Mucosa of stomach (tissue), 1 donor: Measurements from ENCODE around the gene RRAS2.
"Not testable (repeated sequence)": the region's sequence is repeated elsewhere in the genome, so short reads cannot be mapped to it uniquely, and the experiment has no call there.

Source experiments
- H3K27me3 ChIP-seq: one replicate; pipeline ENCODE4 v1.7.0; 2013; ENCODE audit warnings: mild to moderate bottlenecking, low read length; ENCODE audit not compliant: control insufficient read depth, insufficient read depth
- H3K36me3 ChIP-seq: one replicate; pipeline ENCODE4 v1.7.0; 2013; ENCODE audit warnings: low read length; ENCODE audit not compliant: control insufficient read depth, insufficient read depth
- H3K4me1 ChIP-seq: one replicate; pipeline ENCODE4 v1.7.0; 2013; ENCODE audit warnings: mild to moderate bottlenecking, low read length; ENCODE audit not compliant: control insufficient read depth, insufficient read depth
- H3K4me3 ChIP-seq: one replicate; pipeline ENCODE4 v1.7.0; 2013; ENCODE audit warnings: low read length
- H3K9ac ChIP-seq: one replicate; pipeline ENCODE4 v1.7.0; 2013; ENCODE audit warnings: mild to moderate bottlenecking, low read length, moderate library complexity
- H3K9me3 ChIP-seq: one replicate; pipeline ENCODE4 v1.7.0; 2013; ENCODE audit warnings: mild to moderate bottlenecking, low read length, moderate library complexity; ENCODE audit not compliant: control insufficient read depth
- donor health status: Pancreatic carcinoma.

The RRAS2 gene

GRCh38 chr11:14288189-14288935, 70.6 kb downstream of the RRAS2 start:
- Histone ChIP-seq H3K9ac (no peak overlapping the region), H3K4me3 (no peak overlapping the region), H3K4me1 (no peaks in the 10 kb centered on the region), H3K9me3 (no peaks in the 10 kb centered on the region), H3K27me3 (no peaks in the 10 kb centered on the region), H3K36me3 (no peaks in the 10 kb centered on the region)

- H3K4me1 ChIP-seq, H3K27me3 ChIP-seq, H3K9me3 ChIP-seq, H3K4me3 ChIP-seq, H3K36me3 ChIP-seq, H3K9ac ChIP-seq: not testable (repeated sequence)
These were observed 80.1 kb downstream of the RRAS2 start for GRCh38 chr11:14278869-14279268.

GRCh38 chr11:14275076-14275475, 83.9 kb downstream of the RRAS2 start:
- no peak overlapping the region for H3K9ac ChIP-seq
- no peak overlapping the region for H3K4me3 ChIP-seq
- H3K36me3 ChIP-seq, result no peaks in the 10 kb centered on the region

GRCh38 chr11:14273895-14274294, 85.1 kb downstream of the RRAS2 start:
- Histone ChIP-seq H3K4me3 (no peak overlapping the region), H3K4me1 (no peaks in the 10 kb centered on the region), H3K9ac (no peak overlapping the region), H3K36me3 (no peaks in the 10 kb centered on the region), H3K27me3 (no peaks in the 10 kb centered on the region), H3K9me3 (no peaks in the 10 kb centered on the region)

More at GRCh38 chr11:14275076-14275475, 83.9 kb downstream of the RRAS2 start:
- H3K4me1 ChIP-seq, result no peaks in the 10 kb centered on the region
- H3K9me3 ChIP-seq, result no peaks in the 10 kb centered on the region
- H3K27me3 ChIP-seq, result no peaks in the 10 kb centered on the region

- Histone ChIP-seq H3K27me3 (no peaks in the 10 kb centered on the region), H3K9ac (no peak overlapping the region), H3K4me1 (no peaks in the 10 kb centered on the region), H3K36me3 (no peaks in the 10 kb centered on the region), H3K9me3 (no peaks in the 10 kb centered on the region), H3K4me3 (no peak overlapping the region)
These were observed 88.1 kb downstream of the RRAS2 start for GRCh38 chr11:14270690-14271542.

- H3K9ac ChIP-seq, result no peak overlapping the region
- no peaks in the 10 kb centered on the region for H3K36me3 ChIP-seq
- H3K9me3 ChIP-seq, result no peaks in the 10 kb centered on the region
- H3K4me3 ChIP-seq, result no peak overlapping the region
- H3K27me3 ChIP-seq, result no peaks in the 10 kb centered on the region
- no peaks in the 10 kb centered on the region for H3K4me1 ChIP-seq
These were observed 89.0 kb downstream of the RRAS2 start for GRCh38 chr11:14269692-14270573.

GRCh38 chr11:14267861-14268635, 90.9 kb downstream of the RRAS2 start:
- Histone ChIP-seq H3K4me3 (no peak overlapping the region), H3K36me3 (no peaks in the 10 kb centered on the region), H3K9me3 (no peaks in the 10 kb centered on the region), H3K4me1 (no peaks in the 10 kb centered on the region), H3K9ac (no peak overlapping the region), H3K27me3 (no peaks in the 10 kb centered on the region)

- Histone ChIP-seq H3K4me3 (no peak overlapping the region), H3K9ac (no peak overlapping the region), H3K27me3 (no peaks in the 10 kb centered on the region), H3K36me3 (no peaks in the 10 kb centered on the region), H3K4me1 (no peaks in the 10 kb centered on the region), H3K9me3 (no peaks in the 10 kb centered on the region)
These were observed 92.4 kb downstream of the RRAS2 start for GRCh38 chr11:14266622-14267021.

GRCh38 chr11:14264966-14265365, 94.0 kb downstream of the RRAS2 start:
- Histone ChIP-seq H3K9me3 (no peaks in the 10 kb centered on the region), H3K4me3 (no peak overlapping the region), H3K27me3 (peaks cover 9% of the 10 kb centered on the region), H3K36me3 (no peaks in the 10 kb centered on the region), H3K4me1 (no peaks in the 10 kb centered on the region), H3K9ac (no peak overlapping the region)

GRCh38 chr11:14262271-14262846, 96.6 kb downstream of the RRAS2 start:
- no peak overlapping the region for H3K9ac ChIP-seq
- H3K4me3 ChIP-seq, result no peak overlapping the region
- H3K27me3 ChIP-seq, result peaks cover 17% of the 10 kb centered on the region
- H3K36me3 ChIP-seq, result no peaks in the 10 kb centered on the region
- peaks cover 17% of the 10 kb centered on the region for H3K4me1 ChIP-seq
- H3K9me3 ChIP-seq, result no peaks in the 10 kb centered on the region

- H3K9me3 ChIP-seq, result no peaks in the 10 kb centered on the region
- no peaks in the 10 kb centered on the region for H3K36me3 ChIP-seq
- no peak overlapping the region for H3K4me3 ChIP-seq
- H3K4me1 ChIP-seq, result peaks cover 17% of the 10 kb centered on the region
- H3K27me3 ChIP-seq, result peaks cover 17% of the 10 kb centered on the region
- no peak overlapping the region for H3K9ac ChIP-seq
These were observed 97.9 kb downstream of the RRAS2 start for GRCh38 chr11:14261066-14261465.
